ENCODE data around the gene CASR. TPM values are rescaled to one million over a fixed set of nuclear protein-coding genes. Genes with fewer than 3 reads are reported as not detected.
"Not testable (repeated sequence)": the region's sequence is repeated elsewhere in the genome, so short reads cannot be mapped to it uniquely, and the experiment has no call there.

CASR gene
- total RNA-seq, 1 experiment from 2014 or later, result 0.02 TPM

- Histone ChIP-seq H3K79me2 (ENCODE audit: insufficient read depth, low read length) (no peaks in the 10 kb centered on the region), H3K23me2 (ENCODE audit: insufficient read length, low read depth, low read length, poor library complexity, severe bottlenecking) (no peaks in the 10 kb centered on the region), H3K14ac (ENCODE audit: insufficient read depth, low read length) (no peak overlapping the region), H3K4ac (ENCODE audit: low read depth, low read length) (no peak overlapping the region), H4K20me1 (ENCODE audit: control insufficient read depth, insufficient read depth, insufficient read length) (no peaks in the 10 kb centered on the region), H3K4me2 (ENCODE audit: insufficient read depth, insufficient read length, low read length) (no peak overlapping the region), H4K91ac (ENCODE audit: insufficient read length, low read depth, low read length) (no peak overlapping the region), H3K18ac (ENCODE audit: insufficient read length, low read depth, low read length) (no peak overlapping the region), H3K23ac (ENCODE audit: insufficient read length, low read depth, low read length) (no peak overlapping the region), H3K4me1 (ENCODE audit: insufficient read depth, low read length) (no peaks in the 10 kb centered on the region), H4K5ac (ENCODE audit: insufficient read length, low read depth, low read length) (no peak overlapping the region), H3K27ac (ENCODE audit: insufficient read length, low read depth, low read length) (no peak overlapping the region), H3K9ac (ENCODE audit: extremely low read depth, insufficient read length, low read length) (no peak overlapping the region), H2BK15ac (ENCODE audit: low read depth, low read length) (no peak overlapping the region), H2BK5ac (ENCODE audit: insufficient read length, low read length) (no peak overlapping the region), H2AFZ (ENCODE audit: low read length) (no peak overlapping the region), H3K27me3 (ENCODE audit: insufficient read depth, low read length) (no peaks in the 10 kb centered on the region), H2AK5ac (ENCODE audit: insufficient read length, low read length) (no peak overlapping the region), H2BK20ac (ENCODE audit: low read depth, low read length, poor library complexity, severe bottlenecking) (no peak overlapping the region), H2BK120ac (ENCODE audit: low read depth, low read length, poor library complexity, severe bottlenecking) (no peak overlapping the region), H3K56ac (ENCODE audit: insufficient read length, low read depth, low read length) (no peak overlapping the region), H3T11ph (ENCODE audit: low read length) (no peak overlapping the region), H3K9me3 (ENCODE audit: control insufficient read depth, low read depth, low read length) (no peaks in the 10 kb centered on the region), H2BK12ac (ENCODE audit: insufficient read length, low read depth, low read length) (no peak overlapping the region), H3K79me1 (ENCODE audit: insufficient read depth, low read depth, low read length, poor library complexity, severe bottlenecking) (no peaks in the 10 kb centered on the region), H4K8ac (replicated peaks; ENCODE audit: insufficient read length, low read depth, low read length) (no peak overlapping the region)
- Mint-ChIP-seq H3K36me3 (ENCODE audit: insufficient read depth in 1 of 3, low read depth in 3 of 3) (peaks cover 0 to 5% (median 5%) of the 10 kb centered on the region in 3 experiments; a peak in 4 of 7 replicates), H3K9me3 (peaks cover 18 to 26% of the 10 kb centered on the region in 2 experiments), H3K27ac (no peak overlapping the region), H3K4me1 (no peaks in the 10 kb centered on the region), H3K27me3 (ENCODE audit: low read depth) (no peaks in the 10 kb centered on the region; the same call in 1 of the 2 replicates), H3K4me3 (no peak overlapping the region)
- DNase-seq, result no peak
- WGBS (ENCODE audit: extremely low coverage, insufficient read length, low lambda C conversion rate), result no CpG with 5 or more reads among the region's 2 CpGs
- TF ChIP-seq, protein P1, sequence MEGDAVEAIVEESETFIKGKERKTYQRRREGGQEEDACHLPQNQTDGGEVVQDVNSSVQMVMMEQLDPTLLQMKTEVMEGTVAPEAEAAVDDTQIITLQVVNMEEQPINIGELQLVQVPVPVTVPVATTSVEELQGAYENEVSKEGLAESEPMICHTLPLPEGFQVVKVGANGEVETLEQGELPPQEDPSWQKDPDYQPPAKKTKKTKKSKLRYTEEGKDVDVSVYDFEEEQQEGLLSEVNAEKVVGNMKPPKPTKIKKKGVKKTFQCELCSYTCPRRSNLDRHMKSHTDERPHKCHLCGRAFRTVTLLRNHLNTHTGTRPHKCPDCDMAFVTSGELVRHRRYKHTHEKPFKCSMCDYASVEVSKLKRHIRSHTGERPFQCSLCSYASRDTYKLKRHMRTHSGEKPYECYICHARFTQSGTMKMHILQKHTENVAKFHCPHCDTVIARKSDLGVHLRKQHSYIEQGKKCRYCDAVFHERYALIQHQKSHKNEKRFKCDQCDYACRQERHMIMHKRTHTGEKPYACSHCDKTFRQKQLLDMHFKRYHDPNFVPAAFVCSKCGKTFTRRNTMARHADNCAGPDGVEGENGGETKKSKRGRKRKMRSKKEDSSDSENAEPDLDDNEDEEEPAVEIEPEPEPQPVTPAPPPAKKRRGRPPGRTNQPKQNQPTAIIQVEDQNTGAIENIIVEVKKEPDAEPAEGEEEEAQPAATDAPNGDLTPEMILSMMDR (conservative IDR thresholded peaks at IDR 0.05), result no peak
Observed at GRCh38 chr3:122151480-122151879, 32.0 kb upstream of the CASR start.

- H3K79me2 ChIP-seq (ENCODE audit: insufficient read depth, low read length); DNase-seq; H2BK120ac ChIP-seq (ENCODE audit: low read depth, low read length, poor library complexity, severe bottlenecking); H2BK15ac ChIP-seq (ENCODE audit: low read depth, low read length); H3K4ac ChIP-seq (ENCODE audit: low read depth, low read length); H3K36me3 Mint-ChIP-seq (ENCODE audit: insufficient read depth in 1 of 3, low read depth in 3 of 3); H4K91ac ChIP-seq (ENCODE audit: insufficient read length, low read depth, low read length); H3K23me2 ChIP-seq (ENCODE audit: insufficient read length, low read depth, low read length, poor library complexity, severe bottlenecking); H3K27ac ChIP-seq (ENCODE audit: insufficient read length, low read depth, low read length); H3K9ac ChIP-seq (ENCODE audit: extremely low read depth, insufficient read length, low read length); H3K79me1 ChIP-seq (ENCODE audit: insufficient read depth, low read depth, low read length, poor library complexity, severe bottlenecking); H3K18ac ChIP-seq (ENCODE audit: insufficient read length, low read depth, low read length); H3K4me3 Mint-ChIP-seq; H3K4me1 Mint-ChIP-seq; H3K9me3 ChIP-seq (ENCODE audit: control insufficient read depth, low read depth, low read length); H3K27me3 Mint-ChIP-seq (ENCODE audit: low read depth); H3T11ph ChIP-seq (ENCODE audit: low read length); H3K27ac Mint-ChIP-seq; H4K20me1 ChIP-seq (ENCODE audit: control insufficient read depth, insufficient read depth, insufficient read length); H3K56ac ChIP-seq (ENCODE audit: insufficient read length, low read depth, low read length); H2BK12ac ChIP-seq (ENCODE audit: insufficient read length, low read depth, low read length); H2AK5ac ChIP-seq (ENCODE audit: insufficient read length, low read length); H4K5ac ChIP-seq (ENCODE audit: insufficient read length, low read depth, low read length); H2BK20ac ChIP-seq (ENCODE audit: low read depth, low read length, poor library complexity, severe bottlenecking); H2AFZ ChIP-seq (ENCODE audit: low read length); H3K4me1 ChIP-seq (ENCODE audit: insufficient read depth, low read length); H3K14ac ChIP-seq (ENCODE audit: insufficient read depth, low read length); H3K27me3 ChIP-seq (ENCODE audit: insufficient read depth, low read length); H3K4me2 ChIP-seq (ENCODE audit: insufficient read depth, insufficient read length, low read length); H3K23ac ChIP-seq (ENCODE audit: insufficient read length, low read depth, low read length); H2BK5ac ChIP-seq (ENCODE audit: insufficient read length, low read length); H4K8ac ChIP-seq (replicated peaks; ENCODE audit: insufficient read length, low read depth, low read length): not testable (repeated sequence)
- H3K9me3 Mint-ChIP-seq, result peaks cover 31% of the 10 kb centered on the region in 2 experiments
- WGBS (ENCODE audit: extremely low coverage, insufficient read length, low lambda C conversion rate), result no CpG with 5 or more reads among the region's 31 CpGs
Observed at GRCh38 chr3:122164983-122165382, 18.5 kb upstream of the CASR start.
